ENCODE measurements around the gene CLPSL1. TPM values are rescaled to one million over a fixed set of nuclear protein-coding genes. Genes with fewer than 3 reads are reported as not detected.

CLPSL1 gene
- total RNA-seq, 1 experiment from 2014 or later, result not detected

DNA sequence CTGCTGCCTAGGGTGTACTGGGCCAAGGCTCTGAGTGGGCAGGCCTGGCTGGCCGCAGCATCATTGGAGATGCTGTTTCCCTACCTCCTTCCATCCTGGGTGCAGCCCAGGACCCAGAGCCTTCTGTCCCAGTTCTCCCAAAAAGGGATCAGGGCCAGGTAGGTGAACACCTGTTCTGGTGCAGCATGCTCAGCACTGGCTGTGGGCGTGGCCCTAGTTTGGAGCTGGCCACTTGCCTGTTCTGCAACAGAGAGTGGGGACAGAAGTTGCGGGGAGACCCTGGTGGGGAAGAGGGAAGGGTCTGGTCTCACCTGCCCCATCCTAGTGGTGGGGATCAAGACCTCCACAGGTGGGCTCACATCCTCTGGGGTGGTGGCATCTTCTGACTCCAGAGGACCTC is 45.4 kb upstream of the CLPSL1 start:
- POLR2A ChIA-PET, result no interaction called here
- peaks cover 10% of the 10 kb centered on the region for H3K4me1 ChIP-seq (ENCODE audit: control insufficient read depth, insufficient read depth, low read length)
- in situ Hi-C loops (cut with HindIII; ENCODE audit: low pct_unique_long_range_greater_than_20kb, low sequenced_read_pairs), result no loop called here
- no peak for ATAC-seq
- no peak for DNase-seq (ENCODE audit: low read depth, low spot score)
- H3K27ac ChIP-seq (ENCODE audit: low read length), result no peak overlapping the region
- H3K36me3 ChIP-seq (ENCODE audit: control insufficient read depth, insufficient read depth, low read length), result no peaks in the 10 kb centered on the region
- H3K27me3 ChIP-seq (ENCODE audit: control insufficient read depth, insufficient read depth, low read length), result no peaks in the 10 kb centered on the region
- BruUV-seq (replicated peaks), result no TSS peak
- no peak overlapping the region for H3K4me3 ChIP-seq (ENCODE audit: low read depth in 2 of 2, low read length in 2 of 2)
- CTCF ChIA-PET, result no interaction called here
- no peaks in the 10 kb centered on the region for H3K9me3 ChIP-seq (ENCODE audit: control insufficient read depth, insufficient read depth, low read depth, low read length)
- intact Hi-C loops (cut with micrococcal nuclease; ENCODE audit: unreplicated experiment), result loop anchor here (5.0 kb wide), 1 partner anchor 48 kb away; the partner anchor contains the start of gene FKBP5
- TF ChIP-seq TCF7L2 (IDR thresholded peaks at IDR 0.05; ENCODE audit: low read depth, low read length) (no peak), CTCF (IDR thresholded peaks at IDR 0.05) (no peak), SIN3A (IDR thresholded peaks at IDR 0.05; ENCODE audit: borderline replicate concordance, insufficient read depth, low read depth, low read length) (no peak), POLR2AphosphoS5 (IDR thresholded peaks at IDR 0.05; ENCODE audit: low read depth, low read length) (no peak)
- TF ChIP-seq, protein P1, sequence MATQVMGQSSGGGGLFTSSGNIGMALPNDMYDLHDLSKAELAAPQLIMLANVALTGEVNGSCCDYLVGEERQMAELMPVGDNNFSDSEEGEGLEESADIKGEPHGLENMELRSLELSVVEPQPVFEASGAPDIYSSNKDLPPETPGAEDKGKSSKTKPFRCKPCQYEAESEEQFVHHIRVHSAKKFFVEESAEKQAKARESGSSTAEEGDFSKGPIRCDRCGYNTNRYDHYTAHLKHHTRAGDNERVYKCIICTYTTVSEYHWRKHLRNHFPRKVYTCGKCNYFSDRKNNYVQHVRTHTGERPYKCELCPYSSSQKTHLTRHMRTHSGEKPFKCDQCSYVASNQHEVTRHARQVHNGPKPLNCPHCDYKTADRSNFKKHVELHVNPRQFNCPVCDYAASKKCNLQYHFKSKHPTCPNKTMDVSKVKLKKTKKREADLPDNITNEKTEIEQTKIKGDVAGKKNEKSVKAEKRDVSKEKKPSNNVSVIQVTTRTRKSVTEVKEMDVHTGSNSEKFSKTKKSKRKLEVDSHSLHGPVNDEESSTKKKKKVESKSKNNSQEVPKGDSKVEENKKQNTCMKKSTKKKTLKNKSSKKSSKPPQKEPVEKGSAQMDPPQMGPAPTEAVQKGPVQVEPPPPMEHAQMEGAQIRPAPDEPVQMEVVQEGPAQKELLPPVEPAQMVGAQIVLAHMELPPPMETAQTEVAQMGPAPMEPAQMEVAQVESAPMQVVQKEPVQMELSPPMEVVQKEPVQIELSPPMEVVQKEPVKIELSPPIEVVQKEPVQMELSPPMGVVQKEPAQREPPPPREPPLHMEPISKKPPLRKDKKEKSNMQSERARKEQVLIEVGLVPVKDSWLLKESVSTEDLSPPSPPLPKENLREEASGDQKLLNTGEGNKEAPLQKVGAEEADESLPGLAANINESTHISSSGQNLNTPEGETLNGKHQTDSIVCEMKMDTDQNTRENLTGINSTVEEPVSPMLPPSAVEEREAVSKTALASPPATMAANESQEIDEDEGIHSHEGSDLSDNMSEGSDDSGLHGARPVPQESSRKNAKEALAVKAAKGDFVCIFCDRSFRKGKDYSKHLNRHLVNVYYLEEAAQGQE (IDR thresholded peaks at IDR 0.05; ENCODE audit: insufficient read depth in 1 of 2, low read depth in 2 of 2, low read length in 1 of 2), result no peak

DNA sequence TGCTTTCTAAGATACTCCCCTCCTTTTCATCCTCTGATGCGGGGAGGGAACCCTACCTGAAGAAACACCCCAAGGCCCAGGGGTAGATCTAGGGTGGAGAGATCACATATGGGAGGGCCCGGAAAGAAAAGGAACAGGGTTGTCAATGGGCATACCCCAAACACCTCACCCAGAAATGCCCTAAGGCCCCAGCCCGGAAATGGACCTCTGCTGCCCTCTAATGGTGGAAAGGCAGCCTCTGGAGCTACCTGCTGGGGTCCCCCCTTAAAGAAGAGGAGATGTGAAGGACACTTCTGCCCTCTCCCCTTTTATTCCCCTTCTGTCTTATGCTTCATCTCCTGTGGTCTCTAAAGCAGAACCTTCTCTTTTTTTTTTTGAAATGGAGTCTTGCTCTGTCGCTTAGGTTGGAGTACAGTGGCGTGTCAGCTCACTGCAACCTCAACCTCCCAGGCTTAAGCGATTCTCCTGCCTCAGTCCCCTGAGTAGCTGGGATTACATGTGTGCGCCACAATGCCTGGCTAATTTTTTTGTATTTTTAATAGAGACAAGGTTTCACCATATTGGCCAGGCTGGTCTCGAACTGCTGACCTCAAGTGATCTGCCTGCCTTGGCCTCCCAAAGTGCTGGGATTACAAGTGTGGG is 44.4 kb upstream of the CLPSL1 start:
- Histone ChIP-seq H3K4me3 (ENCODE audit: low read depth in 2 of 2, low read length in 2 of 2) (no peak overlapping the region), H3K27me3 (ENCODE audit: control insufficient read depth, insufficient read depth, low read length) (no peaks in the 10 kb centered on the region), H3K27ac (ENCODE audit: low read length) (no peak overlapping the region), H3K4me1 (ENCODE audit: control insufficient read depth, insufficient read depth, low read length) (peaks cover 5% of the 10 kb centered on the region; the same call in 1 of the 2 replicates), H3K9me3 (ENCODE audit: control insufficient read depth, insufficient read depth, low read depth, low read length) (no peaks in the 10 kb centered on the region), H3K36me3 (ENCODE audit: control insufficient read depth, insufficient read depth, low read length) (no peaks in the 10 kb centered on the region)
- ATAC-seq, result peak; percentile 54
- in situ Hi-C loops (cut with HindIII; ENCODE audit: low pct_unique_long_range_greater_than_20kb, low sequenced_read_pairs), result no loop called here
- CTCF ChIA-PET, result interaction anchor here (0.6 to 1.6 kb wide), 13 partner anchors 21 to 220 kb away, joined by 3 to 9 read pairs (median 4); no protein-coding TSS in a partner anchor
- TF ChIP-seq CTCF (IDR thresholded peaks at IDR 0.05), result peak; percentile 94
- no peak for TF ChIP-seq TCF7L2 (IDR thresholded peaks at IDR 0.05; ENCODE audit: low read depth, low read length)
- intact Hi-C loops (cut with micrococcal nuclease; ENCODE audit: unreplicated experiment), result loop anchor here (1.0 to 5.0 kb wide), 3 partner anchors 49 to 214 kb away; partner anchors contain the start of gene FKBP5
- DNase-seq (ENCODE audit: low read depth, low spot score), result no peak
- POLR2A ChIA-PET, result no interaction called here
- BruUV-seq (replicated peaks), result no TSS peak
